ENCODE measurements around the gene HDAC10.
A peak's percentile ranks its signal among the peaks of the same experiment; 100 is the strongest.

Gene HDAC10

GRCh38 chr22:50226063-50226874 lies 24.8 kb downstream of the HDAC10 start:
- Mint-ChIP-seq H3K4me1 (peaks cover 5% of the 10 kb centered on the region), H3K9me3 (no peaks in the 10 kb centered on the region), H3K27ac (peak overlapping the region; percentile 39), H3K27me3 (ENCODE audit: low read depth, poor library complexity) (peaks cover 10% of the 10 kb centered on the region), H3K4me3 (no peak overlapping the region), H3K36me3 (ENCODE audit: low read depth) (peaks cover 23% of the 10 kb centered on the region)
- DNase-seq: no peak
- TF ChIP-seq CTCF (IDR thresholded peaks at IDR 0.05): no peak

- no peak for DNase-seq
- H3K4me1 Mint-ChIP-seq: peaks cover 5% of the 10 kb centered on the region
Observed at GRCh38 chr22:50225200-50225969, 25.7 kb downstream of the HDAC10 start.

GRCh38 chr22:50224071-50224470 lies 27.0 kb downstream of the HDAC10 start:
- H3K36me3 Mint-ChIP-seq (ENCODE audit: low read depth): peaks cover 28% of the 10 kb centered on the region
- peaks cover 5% of the 10 kb centered on the region for H3K4me1 Mint-ChIP-seq
- H3K4me3 Mint-ChIP-seq: no peak overlapping the region
- H3K9me3 Mint-ChIP-seq: no peaks in the 10 kb centered on the region
- H3K27me3 Mint-ChIP-seq (ENCODE audit: low read depth, poor library complexity): peaks cover 7% of the 10 kb centered on the region
- no peak for TF ChIP-seq CTCF (IDR thresholded peaks at IDR 0.05)
- DNase-seq: no peak
- H3K27ac Mint-ChIP-seq: peak overlapping the region; percentile 26

More at GRCh38 chr22:50225200-50225969, 25.7 kb downstream of the HDAC10 start:
- H3K27me3 Mint-ChIP-seq (ENCODE audit: low read depth, poor library complexity): peaks cover 7% of the 10 kb centered on the region
- H3K36me3 Mint-ChIP-seq (ENCODE audit: low read depth): peaks cover 29% of the 10 kb centered on the region
- H3K4me3 Mint-ChIP-seq: no peak overlapping the region
- H3K27ac Mint-ChIP-seq: peak overlapping the region; percentile 39
- no peaks in the 10 kb centered on the region for H3K9me3 Mint-ChIP-seq
- no peak for TF ChIP-seq CTCF (IDR thresholded peaks at IDR 0.05)

GRCh38 chr22:50222508-50222907 lies 28.6 kb downstream of the HDAC10 start:
- Mint-ChIP-seq H3K27ac (no peak overlapping the region), H3K9me3 (no peaks in the 10 kb centered on the region), H3K4me1 (peaks cover 5% of the 10 kb centered on the region), H3K4me3 (no peak overlapping the region), H3K36me3 (ENCODE audit: low read depth) (peaks cover 28% of the 10 kb centered on the region), H3K27me3 (ENCODE audit: low read depth, poor library complexity) (peaks cover 7% of the 10 kb centered on the region)
- DNase-seq: no peak
- TF ChIP-seq CTCF (IDR thresholded peaks at IDR 0.05): no peak

- peaks cover 28% of the 10 kb centered on the region for H3K36me3 Mint-ChIP-seq (ENCODE audit: low read depth)
- no peaks in the 10 kb centered on the region for H3K9me3 Mint-ChIP-seq
- H3K4me3 Mint-ChIP-seq: no peak overlapping the region
- H3K27ac Mint-ChIP-seq: no peak overlapping the region
- H3K27me3 Mint-ChIP-seq (ENCODE audit: low read depth, poor library complexity): peaks cover 7% of the 10 kb centered on the region
- DNase-seq: no peak
- H3K4me1 Mint-ChIP-seq: peaks cover 5% of the 10 kb centered on the region
- no peak for TF ChIP-seq CTCF (IDR thresholded peaks at IDR 0.05)
Observed at GRCh38 chr22:50221410-50222300, 29.4 kb downstream of the HDAC10 start.
